HepG2 (cell line): ENCODE data around the gene KDM5B.

Experiments used
- ATF7 ChIP-seq, 2 experiments: fragments of 450-650 bp in 1 of 2; sonication (generic) in 1 of 2; formaldehyde crosslinking in 1 of 2; IDR thresholded peaks; 2 replicates each; pipeline versions ENCODE4 v1.4.0 to v1.6.1; 2016 to 2020; ENCODE audit warnings: antibody characterized with exemption in 1 of 2, mild to moderate bottlenecking in 1 of 2, missing genetic modification reagents in 1 of 2
- HCFC1 ChIP-seq: fragments of 150-350 bp; IDR thresholded peaks from 2 replicates; pipeline ENCODE4 v1.6.1; 2014; ENCODE audit warnings: low read depth, low read length
- HNRNPUL1 ChIP-seq: fragments of 200-400 bp; formaldehyde crosslinking; IDR thresholded peaks from 2 replicates; pipeline ENCODE4 v1.6.1; 2017; ENCODE audit warnings: low read depth, mild to moderate bottlenecking, low read length, moderate library complexity
- PHB2 ChIP-seq: fragments of 450-650 bp; IDR thresholded peaks from 2 replicates; pipeline ENCODE4 v1.6.1; 2018; ENCODE audit not compliant: partially characterized antibody
- POLR2AphosphoS5 ChIP-seq: IDR thresholded peaks from 2 replicates; pipeline ENCODE4 v1.6.1; 2012; ENCODE audit warnings: low read depth, low read length
- TAF1 ChIP-seq: sonication (generic); formaldehyde crosslinking; IDR thresholded peaks from 2 replicates; pipeline ENCODE4 v1.4.0; 2020; ENCODE audit warnings: missing genetic modification reagents
- YY1 ChIP-seq: IDR thresholded peaks from 2 replicates; pipeline ENCODE4 v1.6.1; 2011; ENCODE audit warnings: low read length, low read depth, moderate library complexity, mild to moderate bottlenecking; ENCODE audit not compliant: insufficient read depth, insufficient replicate concordance
- ZNF3 ChIP-seq: IDR thresholded peaks from 2 replicates; pipeline ENCODE4 v1.7.0; 2017; ENCODE audit warnings: inconsistent platforms

DNA sequence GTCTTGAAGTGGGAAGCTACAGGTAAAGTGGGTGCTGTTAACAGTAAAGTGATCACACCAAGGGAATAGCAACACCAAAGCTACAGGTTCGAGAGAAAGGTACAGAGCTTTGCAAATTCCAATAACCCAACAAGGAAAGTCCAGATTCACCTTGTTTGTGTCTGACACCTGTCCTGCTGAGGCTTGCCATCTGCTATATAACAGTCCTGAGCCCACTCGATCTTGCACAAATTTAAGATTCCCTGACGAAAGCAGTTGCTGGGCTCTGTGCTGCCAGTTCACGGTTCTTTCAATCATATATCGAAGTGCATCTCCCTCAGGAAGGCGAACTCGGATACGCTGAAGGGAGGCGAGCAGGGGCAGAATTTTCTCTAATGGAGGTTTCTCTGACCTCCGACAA lies 75.0 kb downstream of the KDM5B start:
- TF ChIP-seq POLR2AphosphoS5 (no peak), ZNF3 (CRISPR knock-in tag) (no peak), ATF7 (IDR thresholded peaks at IDR 0.05) (no peak), ATF7 (CRISPR knock-in tag; IDR thresholded peaks at IDR 0.05) (no peak), YY1 (no peak), PHB2 (no peak), TAF1 (CRISPR knock-in tag) (no peak), HNRNPUL1 (no peak), HCFC1 (no peak)
